ENCODE results near the gene SNX32. TPM values are rescaled to one million over a fixed set of nuclear protein-coding genes. Genes with fewer than 3 reads are reported as not detected.

Gene SNX32
- total and polyA plus RNA-seq, 9 of the 15 experiments (the other 6 are each of a cell fraction or from before 2014, with no cell fraction given): 0.03 TPM; not detected in 7

DNA sequence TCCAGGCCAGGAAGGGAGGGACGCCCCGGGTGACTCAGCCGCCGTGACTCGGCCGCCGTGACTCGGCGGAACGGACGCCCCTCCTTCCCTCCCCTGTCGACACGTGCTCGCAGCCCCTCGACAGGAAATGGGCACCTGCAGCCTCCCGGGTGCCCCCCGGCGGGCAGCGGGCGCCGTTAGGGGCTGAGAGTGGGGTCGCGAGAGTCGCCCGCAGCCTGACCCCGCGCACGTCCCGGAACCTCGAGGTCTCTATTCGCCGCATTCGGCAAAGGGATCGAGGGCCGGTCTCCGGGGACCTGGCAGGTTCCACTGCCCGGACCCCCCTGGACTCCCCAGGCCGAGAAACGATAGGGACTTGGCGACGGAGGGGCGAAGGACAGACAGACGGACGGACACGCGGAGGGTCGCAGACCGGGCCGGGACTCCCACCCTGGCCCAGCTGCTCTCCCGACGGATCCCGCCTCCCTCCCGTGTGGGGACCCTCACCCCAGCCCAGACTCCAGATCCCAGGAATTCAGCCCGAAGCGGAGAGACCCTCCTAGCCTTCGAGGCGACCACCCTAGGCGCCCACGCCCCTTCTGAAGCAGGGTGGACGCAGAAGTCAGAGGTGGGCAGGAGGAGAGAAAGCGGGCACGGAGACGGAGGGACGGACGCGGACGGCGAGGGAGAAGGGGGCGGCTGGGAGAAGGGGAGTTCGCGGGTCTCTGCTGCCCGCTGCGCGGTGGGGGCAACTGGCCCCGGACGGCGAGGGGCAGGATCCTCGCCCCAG lies 65.8 kb downstream of the SNX32 start (continued):
- no peak for TF ChIP-seq ZFP36 (IDR thresholded peaks at IDR 0.05; ENCODE audit: low read depth, low read length, partially characterized antibody)
- 0 out of 2 replicates have a peak, but pooled peaks have one; percentile 63 for TF ChIP-seq LARP7 (IDR thresholded peaks at IDR 0.05)
- TF ChIP-seq ZFPM2 (CRISPR knock-in tag; IDR thresholded peaks at IDR 0.05): no peak
- TF ChIP-seq E2F1 (CRISPR knock-in tag; IDR thresholded peaks at IDR 0.05): peak; percentile 25; the same call in 1 of the 2 replicates
- no peak for TF ChIP-seq CSDE1 (IDR thresholded peaks at IDR 0.05)
- TF ChIP-seq XRCC5 (IDR thresholded peaks at IDR 0.05; ENCODE audit: low read depth, low read length): peak; percentile 87; the same call in 1 of the 2 replicates
- no peak for TF ChIP-seq ZNF23 (CRISPR knock-in tag; IDR thresholded peaks at IDR 0.05)
- peak; percentile 69; the same call in 1 of the 2 replicates for TF ChIP-seq TOE1 (IDR thresholded peaks at IDR 0.05; ENCODE audit: borderline replicate concordance)
- TF ChIP-seq TOE1 (CRISPR knock-in tag; IDR thresholded peaks at IDR 0.05; ENCODE audit: borderline replicate concordance, low read depth): peak; percentile 25; the same call in 1 of the 2 replicates
- TF ChIP-seq MBD2 (IDR thresholded peaks at IDR 0.05; ENCODE audit: borderline replicate concordance, low read depth): 0 out of 2 replicates have a peak, but pooled peaks have one; percentile 15
- no peak for TF ChIP-seq ESRRB (CRISPR knock-in tag; IDR thresholded peaks at IDR 0.05; ENCODE audit: borderline replicate concordance)
- TF ChIP-seq NRF1 (conservative IDR thresholded peaks at IDR 0.05 in 1 of 2, IDR thresholded peaks at IDR 0.05 in 1 of 2): peak in 1 of 2 experiments; percentile 35; a peak in 1 of 4 replicates
- TF ChIP-seq, protein P1, sequence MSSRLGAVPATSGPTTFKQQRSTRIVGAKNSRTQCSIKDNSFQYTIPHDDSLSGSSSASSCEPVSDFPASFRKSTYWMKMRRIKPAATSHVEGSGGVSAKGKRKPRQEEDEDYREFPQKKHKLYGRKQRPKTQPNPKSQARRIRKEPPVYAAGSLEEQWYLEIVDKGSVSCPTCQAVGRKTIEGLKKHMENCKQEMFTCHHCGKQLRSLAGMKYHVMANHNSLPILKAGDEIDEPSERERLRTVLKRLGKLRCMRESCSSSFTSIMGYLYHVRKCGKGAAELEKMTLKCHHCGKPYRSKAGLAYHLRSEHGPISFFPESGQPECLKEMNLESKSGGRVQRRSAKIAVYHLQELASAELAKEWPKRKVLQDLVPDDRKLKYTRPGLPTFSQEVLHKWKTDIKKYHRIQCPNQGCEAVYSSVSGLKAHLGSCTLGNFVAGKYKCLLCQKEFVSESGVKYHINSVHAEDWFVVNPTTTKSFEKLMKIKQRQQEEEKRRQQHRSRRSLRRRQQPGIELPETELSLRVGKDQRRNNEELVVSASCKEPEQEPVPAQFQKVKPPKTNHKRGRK (tag; IDR thresholded peaks at IDR 0.05): no peak
- TF ChIP-seq ZKSCAN1 (IDR thresholded peaks at IDR 0.05; ENCODE audit: low read depth, low read length): no peak
- TF ChIP-seq RNF219 (CRISPR knock-in tag; IDR thresholded peaks at IDR 0.05): no peak
- TF ChIP-seq TAL1 (IDR thresholded peaks at IDR 0.05): no peak
- TF ChIP-seq CREB3L1 (IDR thresholded peaks at IDR 0.05; ENCODE audit: borderline replicate concordance, low read depth): peak; percentile 63; the same call in 1 of the 2 replicates
- 0 out of 2 replicates have a peak, but pooled peaks have one; percentile 24 for TF ChIP-seq MEF2D (tag; conservative IDR thresholded peaks at IDR 0.05; ENCODE audit: low read depth)
- no peak for TF ChIP-seq MTA1 (IDR thresholded peaks at IDR 0.05; ENCODE audit: borderline replicate concordance)
- peak; percentile 80 to 87 for TF ChIP-seq MAZ (CRISPR knock-in tag; conservative IDR thresholded peaks at IDR 0.05 in 1 of 2, IDR thresholded peaks at IDR 0.05 in 1 of 2)
- TF ChIP-seq GATAD2A (IDR thresholded peaks at IDR 0.05): peak; percentile 75; the same call in 1 of the 2 replicates
